Loucy (cell line): Measurements from ENCODE around the gene SRRM4.

Experiments
- H2AFZ ChIP-seq: fragments of 200-600 bp; sonication (generic); 2 replicates; pipeline ENCODE4 v1.6.0; 2016; ENCODE audit warnings: antibody characterized with exemption, mild to moderate bottlenecking, low read length, moderate library complexity
- H3F3A ChIP-seq: fragments of 200-600 bp; 2 replicates; pipeline ENCODE4 v1.6.0; 2016; ENCODE audit warnings: antibody characterized with exemption, low read depth, mild to moderate bottlenecking
- H3K27me3 ChIP-seq: fragments of 200-600 bp; sonication (generic); 2 replicates; pipeline ENCODE4 v1.6.1; 2014; ENCODE audit warnings: low read length, mild to moderate bottlenecking; ENCODE audit not compliant: insufficient read depth, poor library complexity, severe bottlenecking
- H3K36me3 ChIP-seq: fragments of 200-600 bp; sonication (generic); 2 replicates; pipeline ENCODE4 v1.6.1; 2016; ENCODE audit warnings: low read length; ENCODE audit not compliant: insufficient read depth
- H3K4me1 ChIP-seq: fragments of 200-600 bp; sonication (generic); 2 replicates; pipeline ENCODE4 v1.5.1; 2014; ENCODE audit warnings: low read length, mild to moderate bottlenecking; ENCODE audit not compliant: insufficient read depth, poor library complexity, severe bottlenecking
- H3K4me2 ChIP-seq: fragments of 200-600 bp; sonication (generic); 2 replicates; pipeline ENCODE4 v1.6.0; 2014; ENCODE audit warnings: antibody characterized with exemption, low read length, low read depth, mild to moderate bottlenecking; ENCODE audit not compliant: poor library complexity, severe bottlenecking
- H3K4me3 ChIP-seq: fragments of 200-600 bp; sonication (generic); 2 replicates; pipeline ENCODE4 v1.5.1; 2014; ENCODE audit warnings: low read length, mild to moderate bottlenecking, mixed read lengths; ENCODE audit not compliant: poor library complexity, severe bottlenecking
- H3K79me2 ChIP-seq: fragments of 200-600 bp; sonication (generic); 2 replicates; pipeline ENCODE4 v1.6.1; 2014; ENCODE audit warnings: low read length; ENCODE audit not compliant: insufficient read depth
- H3K9ac ChIP-seq: fragments of 200-600 bp; sonication (generic); 2 replicates; pipeline ENCODE4 v1.6.0; 2014; ENCODE audit warnings: mild to moderate bottlenecking, low read depth, low read length, moderate library complexity; ENCODE audit not compliant: poor library complexity, severe bottlenecking
- H3K9me2 ChIP-seq: fragments of 200-600 bp; sonication (generic); replicated peaks from 2 replicates; pipeline ENCODE4 v1.6.1; 2016; ENCODE audit warnings: low read depth, low read length, mixed read lengths
- H3K9me3 ChIP-seq: fragments of 200-600 bp; sonication (generic); 2 replicates; pipeline ENCODE4 v1.6.1; 2014; ENCODE audit warnings: mild to moderate bottlenecking, antibody characterized with exemption, low read length, low read depth; ENCODE audit not compliant: insufficient read depth
- H4K20me1 ChIP-seq: fragments of 200-600 bp; sonication (generic); 2 replicates; pipeline ENCODE4 v1.6.0; 2014; ENCODE audit warnings: antibody characterized with exemption, low read length, mild to moderate bottlenecking; ENCODE audit not compliant: insufficient read depth, poor library complexity, severe bottlenecking
- EZH2phosphoT487 ChIP-seq: fragments of 200-600 bp; IDR thresholded peaks from 2 replicates; pipeline ENCODE4 v1.6.1; 2018; ENCODE audit warnings: antibody characterized with exemption, mild to moderate bottlenecking, moderate library complexity, borderline replicate concordance
- TF ChIP-seq, protein P1 (sequence below): fragments of 200-600 bp; sonication (generic); conservative IDR thresholded peaks from 2 replicates; pipeline ENCODE4 v1.5.1; 2014; ENCODE audit warnings: mild to moderate bottlenecking, antibody characterized with exemption, low read length

Gene SRRM4

DNA sequence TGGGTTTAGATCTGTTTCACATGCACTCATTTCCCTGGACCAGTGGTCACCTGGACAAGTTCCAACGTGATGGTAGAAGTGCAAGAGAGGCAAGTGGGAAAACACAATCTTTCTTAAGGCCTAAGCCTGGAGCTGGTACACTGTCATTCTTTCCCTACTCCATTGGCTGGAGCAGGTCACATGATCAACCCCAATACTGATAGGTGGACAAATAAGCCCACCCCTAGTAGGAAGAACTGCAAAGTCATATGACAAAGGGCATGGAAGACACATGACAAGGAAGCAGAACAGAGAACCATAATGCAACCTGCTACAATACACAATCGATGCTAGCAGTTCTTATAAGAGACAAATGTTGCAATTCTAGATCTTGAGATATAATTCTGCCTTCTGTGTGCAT lies 66.3 kb downstream of the SRRM4 start:
- Histone ChIP-seq H2AFZ (no peak overlapping the region), H3K9me3 (no peaks in the 10 kb centered on the region), H3K9me2 (no peaks in the 10 kb centered on the region), H3F3A (no peaks in the 10 kb centered on the region), H3K9ac (no peak overlapping the region), H3K27me3 (no peaks in the 10 kb centered on the region), H3K79me2 (no peaks in the 10 kb centered on the region), H3K4me3 (no peak overlapping the region), H3K36me3 (no peaks in the 10 kb centered on the region), H4K20me1 (no peaks in the 10 kb centered on the region), H3K4me1 (no peaks in the 10 kb centered on the region), H3K4me2 (no peak overlapping the region)
- TF ChIP-seq EZH2phosphoT487 = no peak
- TF ChIP-seq, protein P1, sequence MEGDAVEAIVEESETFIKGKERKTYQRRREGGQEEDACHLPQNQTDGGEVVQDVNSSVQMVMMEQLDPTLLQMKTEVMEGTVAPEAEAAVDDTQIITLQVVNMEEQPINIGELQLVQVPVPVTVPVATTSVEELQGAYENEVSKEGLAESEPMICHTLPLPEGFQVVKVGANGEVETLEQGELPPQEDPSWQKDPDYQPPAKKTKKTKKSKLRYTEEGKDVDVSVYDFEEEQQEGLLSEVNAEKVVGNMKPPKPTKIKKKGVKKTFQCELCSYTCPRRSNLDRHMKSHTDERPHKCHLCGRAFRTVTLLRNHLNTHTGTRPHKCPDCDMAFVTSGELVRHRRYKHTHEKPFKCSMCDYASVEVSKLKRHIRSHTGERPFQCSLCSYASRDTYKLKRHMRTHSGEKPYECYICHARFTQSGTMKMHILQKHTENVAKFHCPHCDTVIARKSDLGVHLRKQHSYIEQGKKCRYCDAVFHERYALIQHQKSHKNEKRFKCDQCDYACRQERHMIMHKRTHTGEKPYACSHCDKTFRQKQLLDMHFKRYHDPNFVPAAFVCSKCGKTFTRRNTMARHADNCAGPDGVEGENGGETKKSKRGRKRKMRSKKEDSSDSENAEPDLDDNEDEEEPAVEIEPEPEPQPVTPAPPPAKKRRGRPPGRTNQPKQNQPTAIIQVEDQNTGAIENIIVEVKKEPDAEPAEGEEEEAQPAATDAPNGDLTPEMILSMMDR = no peak

DNA sequence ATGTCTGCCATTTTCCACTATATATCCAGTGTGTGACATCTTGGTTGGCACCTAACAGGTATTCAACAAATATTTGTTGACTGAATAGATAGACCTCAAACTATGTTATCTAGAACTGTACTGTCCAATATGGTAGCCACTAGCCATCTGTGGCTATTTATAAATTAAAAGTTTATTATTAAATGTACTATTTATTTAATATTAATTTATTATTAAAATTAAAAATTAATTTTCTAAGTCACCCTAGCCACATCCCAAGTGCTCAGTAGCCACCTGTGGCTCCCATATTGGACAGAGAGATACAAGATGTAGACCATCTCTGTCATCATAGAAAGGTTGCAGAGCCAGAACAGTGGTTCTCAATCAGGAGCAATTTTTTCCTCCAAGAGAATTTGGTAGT lies 69.3 kb downstream of the SRRM4 start:
- Histone ChIP-seq H3K9me2 (no peaks in the 10 kb centered on the region), H3F3A (no peaks in the 10 kb centered on the region), H3K36me3 (no peaks in the 10 kb centered on the region), H3K4me1 (no peaks in the 10 kb centered on the region), H3K4me2 (no peak overlapping the region), H3K27me3 (no peaks in the 10 kb centered on the region), H3K9me3 (no peaks in the 10 kb centered on the region), H2AFZ (no peak overlapping the region), H3K79me2 (no peaks in the 10 kb centered on the region), H4K20me1 (no peaks in the 10 kb centered on the region), H3K4me3 (no peak overlapping the region), H3K9ac (no peak overlapping the region)
- TF ChIP-seq, protein P1 = no peak
- TF ChIP-seq EZH2phosphoT487 = no peak

DNA sequence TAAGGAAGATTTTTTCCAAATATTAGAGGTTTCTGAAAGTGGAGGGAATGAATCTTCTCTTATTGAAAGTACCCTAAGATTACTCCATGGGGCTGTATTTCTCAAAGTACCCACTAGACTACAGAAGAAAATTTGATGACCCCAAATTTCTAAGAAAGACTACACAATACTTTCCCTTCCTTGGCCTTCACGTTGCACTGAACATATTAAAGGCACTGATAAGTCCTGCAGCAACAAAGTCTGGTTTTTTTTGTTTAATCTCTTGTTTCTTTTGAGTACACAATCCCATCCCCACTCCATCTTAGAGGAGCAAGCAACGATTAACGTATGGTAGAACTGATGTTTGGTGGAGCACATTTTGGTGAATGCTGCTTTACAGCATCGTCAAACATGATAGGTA lies 70.1 kb downstream of the SRRM4 start:
- H3K9me3 ChIP-seq = no peaks in the 10 kb centered on the region
- H3K4me3 ChIP-seq = no peak overlapping the region
- H3K9me2 ChIP-seq = no peaks in the 10 kb centered on the region
- no peaks in the 10 kb centered on the region for H4K20me1 ChIP-seq
- H3K36me3 ChIP-seq = no peaks in the 10 kb centered on the region
- H3K79me2 ChIP-seq = no peaks in the 10 kb centered on the region
- H2AFZ ChIP-seq = no peak overlapping the region
- no peaks in the 10 kb centered on the region for H3K4me1 ChIP-seq
- no peaks in the 10 kb centered on the region for H3K27me3 ChIP-seq
- no peak for TF ChIP-seq EZH2phosphoT487
- TF ChIP-seq, protein P1 = no peak
- H3K4me2 ChIP-seq = no peak overlapping the region
- no peak overlapping the region for H3K9ac ChIP-seq
- H3F3A ChIP-seq = no peaks in the 10 kb centered on the region
